ENCODE data around the gene TBC1D14.
A peak's percentile ranks its signal among the peaks of the same experiment; 100 is the strongest.

TBC1D14 gene

GRCh38 chr4:7070729-7071511 is 161.3 kb downstream of the TBC1D14 start:
- no peak overlapping the region for H3K4me3 ChIP-seq (replicated peaks; ENCODE audit: low read depth, low read length)
- TF ChIP-seq CTCF (IDR thresholded peaks at IDR 0.05; ENCODE audit: low read length, missing control alignments), result peak; percentile 100
- DNase-seq (ENCODE audit: low read depth), result peak; percentile 71

GRCh38 chr4:7073059-7073458 is 163.4 kb downstream of the TBC1D14 start:
- TF ChIP-seq CTCF (IDR thresholded peaks at IDR 0.05; ENCODE audit: low read length, missing control alignments), result no peak
- H3K4me3 ChIP-seq (replicated peaks; ENCODE audit: low read depth, low read length), result no peak overlapping the region
- no peak for DNase-seq (ENCODE audit: low read depth)

GRCh38 chr4:7073526-7074390 is 164.1 kb downstream of the TBC1D14 start:
- TF ChIP-seq CTCF (IDR thresholded peaks at IDR 0.05; ENCODE audit: low read length, missing control alignments), result no peak
- DNase-seq (ENCODE audit: low read depth), result peak; percentile 62
- H3K4me3 ChIP-seq (replicated peaks; ENCODE audit: low read depth, low read length), result no peak overlapping the region

- no peak for TF ChIP-seq CTCF (IDR thresholded peaks at IDR 0.05; ENCODE audit: low read length, missing control alignments)
- DNase-seq (ENCODE audit: low read depth), result no peak
- no peak overlapping the region for H3K4me3 ChIP-seq (replicated peaks; ENCODE audit: low read depth, low read length)
These were observed 164.8 kb downstream of the TBC1D14 start for GRCh38 chr4:7074426-7074825.

GRCh38 chr4:7075962-7076695 is 166.5 kb downstream of the TBC1D14 start:
- DNase-seq (ENCODE audit: low read depth), result no peak
- H3K4me3 ChIP-seq (replicated peaks; ENCODE audit: low read depth, low read length), result no peak overlapping the region
- no peak for TF ChIP-seq CTCF (IDR thresholded peaks at IDR 0.05; ENCODE audit: low read length, missing control alignments)

- no peak for DNase-seq (ENCODE audit: low read depth)
- TF ChIP-seq CTCF (IDR thresholded peaks at IDR 0.05; ENCODE audit: low read length, missing control alignments), result no peak
- H3K4me3 ChIP-seq (replicated peaks; ENCODE audit: low read depth, low read length), result no peak overlapping the region
These were observed 167.1 kb downstream of the TBC1D14 start for GRCh38 chr4:7076696-7077082.

Data from fibroblast of pulmonary artery (primary cell).